ENCODE data around the gene ZNHIT2.

DNA sequence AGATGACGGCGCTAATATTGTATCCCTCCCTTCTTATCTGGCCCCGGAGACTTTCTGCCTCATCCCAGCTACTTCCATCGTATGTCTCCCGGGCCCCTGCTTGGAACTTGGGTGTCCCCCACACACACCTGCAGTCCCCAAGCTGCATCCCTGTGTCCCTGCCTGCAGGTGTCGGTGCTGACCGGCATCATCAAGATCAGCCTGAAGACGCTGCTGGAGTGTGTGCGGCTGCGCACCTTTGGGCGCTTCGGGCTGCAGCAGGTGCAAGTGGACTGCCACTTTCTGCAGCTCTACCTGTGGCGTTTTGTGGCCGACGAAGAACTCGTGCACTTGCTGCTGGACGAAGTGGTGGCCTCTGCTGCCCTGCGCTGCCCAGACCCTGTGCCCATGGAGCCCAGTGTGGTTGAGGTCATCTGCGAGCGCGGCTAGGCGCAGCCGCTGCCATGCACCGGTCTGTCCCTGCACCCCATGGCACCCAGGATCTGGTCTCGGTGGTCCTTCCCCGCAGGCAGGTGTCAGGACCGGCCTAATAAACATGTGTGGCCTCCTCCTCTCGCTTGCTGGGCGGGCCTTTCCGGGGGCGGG lies 6.2 kb downstream of the ZNHIT2 start:
- TF ChIP-seq CTCF (IDR thresholded peaks at IDR 0.05) (no peak), EZH2phosphoT487 (IDR thresholded peaks at IDR 0.05) (no peak)
